ENCODE results near the gene PLEKHN1. TPM values are rescaled to one million over a fixed set of nuclear protein-coding genes. Genes with fewer than 3 reads are reported as not detected.
"Not testable (repeated sequence)": the region's sequence is repeated elsewhere in the genome, so short reads cannot be mapped to it uniquely, and the experiment has no call there.

Gene PLEKHN1
- total RNA-seq, 4 donors from 2014 or later: 0.21 to 2.4 TPM; not detected in 2

DNA sequence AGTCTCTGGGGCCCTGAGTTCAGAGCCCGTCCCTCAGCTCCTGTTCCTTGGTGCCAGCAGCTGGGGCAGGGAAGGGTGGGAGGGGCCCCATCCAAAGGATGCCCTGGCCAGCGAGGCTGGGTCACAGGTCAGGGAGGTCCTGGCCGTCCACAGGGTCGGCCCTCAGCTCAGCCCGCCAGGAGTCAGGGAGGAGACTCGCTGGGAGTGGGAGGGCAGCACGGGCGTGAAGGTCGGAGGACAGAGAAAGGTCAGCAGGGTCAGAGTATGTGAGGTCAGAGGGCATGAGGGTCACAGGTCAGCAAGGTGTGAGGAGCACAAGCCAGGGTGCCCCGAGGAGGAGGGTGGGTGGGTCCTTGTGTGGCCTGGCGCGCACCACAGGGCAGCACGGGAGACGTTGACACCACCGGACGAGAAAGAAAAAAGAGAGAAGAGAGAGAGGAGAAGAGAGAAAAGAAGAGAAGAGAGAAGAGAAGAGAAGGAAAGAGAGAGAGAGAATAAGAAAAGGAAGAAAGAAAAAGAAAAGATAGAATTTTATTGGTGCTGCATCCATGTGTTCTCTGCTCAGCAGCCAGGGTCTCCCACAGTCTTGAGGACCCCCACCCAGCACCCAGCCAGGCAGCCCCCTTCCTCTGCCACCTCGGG lies 8.5 kb downstream of the PLEKHN1 start:
- H3K27ac ChIP-seq: no peak overlapping the region
- WGBS, 2 donors: 52 to 57% methylated on average over 16 to 17 of the region's 17 CpGs
- TF ChIP-seq, protein P1, sequence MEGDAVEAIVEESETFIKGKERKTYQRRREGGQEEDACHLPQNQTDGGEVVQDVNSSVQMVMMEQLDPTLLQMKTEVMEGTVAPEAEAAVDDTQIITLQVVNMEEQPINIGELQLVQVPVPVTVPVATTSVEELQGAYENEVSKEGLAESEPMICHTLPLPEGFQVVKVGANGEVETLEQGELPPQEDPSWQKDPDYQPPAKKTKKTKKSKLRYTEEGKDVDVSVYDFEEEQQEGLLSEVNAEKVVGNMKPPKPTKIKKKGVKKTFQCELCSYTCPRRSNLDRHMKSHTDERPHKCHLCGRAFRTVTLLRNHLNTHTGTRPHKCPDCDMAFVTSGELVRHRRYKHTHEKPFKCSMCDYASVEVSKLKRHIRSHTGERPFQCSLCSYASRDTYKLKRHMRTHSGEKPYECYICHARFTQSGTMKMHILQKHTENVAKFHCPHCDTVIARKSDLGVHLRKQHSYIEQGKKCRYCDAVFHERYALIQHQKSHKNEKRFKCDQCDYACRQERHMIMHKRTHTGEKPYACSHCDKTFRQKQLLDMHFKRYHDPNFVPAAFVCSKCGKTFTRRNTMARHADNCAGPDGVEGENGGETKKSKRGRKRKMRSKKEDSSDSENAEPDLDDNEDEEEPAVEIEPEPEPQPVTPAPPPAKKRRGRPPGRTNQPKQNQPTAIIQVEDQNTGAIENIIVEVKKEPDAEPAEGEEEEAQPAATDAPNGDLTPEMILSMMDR (IDR thresholded peaks at IDR 0.05): no peak
- TF ChIP-seq POLR2A (IDR thresholded peaks at IDR 0.05) (no peak), EP300 (IDR thresholded peaks at IDR 0.05) (no peak)
- no peaks in the 10 kb centered on the region for H3K9me3 ChIP-seq
- H3K4me3 ChIP-seq: no peak overlapping the region
- no peak for DNase-seq (ENCODE audit: low spot score in 2 of 2)
- H3K4me1 ChIP-seq: peaks cover 0 to 8% (median 0%) of the 10 kb centered on the region in 4 donors
- H3K27me3 ChIP-seq: peaks cover 2 to 66% of the 10 kb centered on the region in 2 donors
- no peaks in the 10 kb centered on the region for H3K36me3 ChIP-seq

DNA sequence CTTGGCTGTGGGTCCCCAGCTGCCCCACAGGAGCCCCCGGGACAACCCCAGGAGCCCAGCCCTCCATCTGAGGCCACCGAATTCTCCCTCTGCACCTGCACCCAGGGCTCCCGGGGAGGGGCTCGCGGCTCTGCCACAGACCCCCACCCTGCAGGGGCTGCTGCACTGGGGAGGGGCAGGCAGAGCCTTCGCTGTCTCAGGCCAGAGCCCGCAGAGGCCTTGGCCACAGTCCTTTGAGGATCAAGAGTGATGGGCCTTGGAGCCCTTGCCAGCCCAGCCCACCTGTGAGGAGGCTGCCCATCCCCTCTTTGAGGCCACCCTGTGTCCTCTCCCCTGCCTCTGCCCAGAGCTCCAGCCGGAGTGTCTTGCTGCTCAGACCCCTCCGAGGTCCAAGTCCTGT lies 9.1 kb downstream of the PLEKHN1 start:
- no peaks in the 10 kb centered on the region for H3K9me3 ChIP-seq
- H3K36me3 ChIP-seq: no peaks in the 10 kb centered on the region
- peaks cover 2 to 61% of the 10 kb centered on the region in 2 donors for H3K27me3 ChIP-seq
- H3K4me1 ChIP-seq: peaks cover 0 to 8% (median 0%) of the 10 kb centered on the region in 4 donors
- WGBS, 2 donors: 50 to 72% methylated on average over 4 to 6 of the region's 9 CpGs
- no peak overlapping the region for H3K4me3 ChIP-seq
- no peak for DNase-seq (ENCODE audit: low spot score in 2 of 2)
- H3K27ac ChIP-seq: no peak overlapping the region
- TF ChIP-seq POLR2A (IDR thresholded peaks at IDR 0.05) (no peak), EP300 (IDR thresholded peaks at IDR 0.05) (no peak)
- TF ChIP-seq, protein P1 (IDR thresholded peaks at IDR 0.05): no peak

DNA sequence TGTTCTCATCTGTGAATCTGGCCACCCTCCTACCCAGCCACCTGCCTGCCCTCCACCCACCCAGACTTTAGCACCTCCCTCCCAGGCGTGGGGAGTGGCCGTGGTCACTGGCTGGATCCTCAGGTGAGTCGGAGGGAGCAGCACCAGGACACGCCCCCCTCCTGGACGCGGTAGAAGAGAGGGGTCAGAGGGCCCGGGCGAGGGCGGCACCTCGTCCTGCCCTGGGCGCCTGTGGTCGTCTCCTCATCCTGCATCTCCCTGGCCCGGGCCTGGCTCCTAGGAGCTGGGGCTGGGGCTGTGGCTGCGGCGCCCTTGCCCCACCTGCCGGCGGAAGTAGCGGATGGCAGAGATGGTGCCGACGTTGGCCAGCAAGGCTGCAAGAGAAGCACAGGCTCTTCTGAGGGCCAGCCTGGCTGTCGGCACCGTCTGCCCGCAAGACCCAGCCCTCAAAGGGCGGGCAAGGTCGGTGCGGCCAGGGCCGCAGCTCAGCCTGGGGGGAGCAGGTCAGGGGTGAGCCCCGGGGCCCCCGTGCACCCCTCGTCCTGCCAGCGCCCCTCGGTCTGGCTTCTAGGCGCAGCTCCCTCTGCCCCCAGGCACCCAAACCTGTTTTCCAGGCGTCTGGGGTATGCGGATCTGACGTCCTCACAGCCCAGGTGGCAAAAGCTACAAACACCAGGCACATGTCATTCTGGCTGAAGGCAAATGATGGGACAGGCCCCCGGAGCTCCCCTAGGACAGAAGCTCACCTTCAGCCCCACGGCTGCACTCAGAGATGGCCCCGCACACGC lies 9.8 kb downstream of the PLEKHN1 start:
- H3K27ac ChIP-seq: no peak overlapping the region

DNA sequence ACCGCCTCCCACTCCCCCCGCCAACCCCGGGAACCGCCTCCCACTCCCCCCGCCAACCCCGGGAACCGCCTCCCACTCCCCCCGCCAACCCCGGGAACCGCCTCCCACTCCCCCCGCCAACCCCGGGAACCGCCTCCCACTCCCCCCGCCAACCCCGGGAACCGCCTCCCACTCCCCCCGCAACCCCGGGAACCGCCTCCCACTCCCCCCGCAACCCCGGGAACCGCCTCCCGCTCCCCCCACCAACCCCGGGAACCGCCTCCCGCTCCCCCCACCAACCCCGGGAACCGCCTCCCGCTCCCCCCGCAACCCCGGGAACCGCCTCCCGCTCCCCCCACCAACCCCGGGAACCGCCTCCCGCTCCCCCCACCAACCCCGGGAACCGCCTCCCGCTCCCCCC lies 10.5 kb downstream of the PLEKHN1 start:
- not testable (repeated sequence) for DNase-seq (ENCODE audit: low spot score in 2 of 2); H3K9me3 ChIP-seq; H3K36me3 ChIP-seq; H3K4me1 ChIP-seq; H3K4me3 ChIP-seq; H3K27ac ChIP-seq
- WGBS, 2 donors: no CpG with 5 or more reads among the region's 39 CpGs
- H3K27me3 ChIP-seq: peaks cover 0 to 47% of the 10 kb centered on the region in 2 donors

More for the DNA sequence above, 9.8 kb downstream of the PLEKHN1 start:
- no peak for TF ChIP-seq POLR2A (IDR thresholded peaks at IDR 0.05)
- no peak for TF ChIP-seq EP300 (IDR thresholded peaks at IDR 0.05)
- TF ChIP-seq, protein P1 (IDR thresholded peaks at IDR 0.05): peak; percentile 37 to 61 (median 53)
- peak overlapping the region in 1 of 4 donors; percentile 19 for H3K4me3 ChIP-seq
- no peak for DNase-seq (ENCODE audit: low spot score in 2 of 2)
- peaks cover 0 to 54% of the 10 kb centered on the region in 2 donors for H3K27me3 ChIP-seq
- 0 to 12% methylated on average over 4 to 32 of the region's 40 CpGs for WGBS, 2 donors
- peaks cover 0 to 8% (median 0%) of the 10 kb centered on the region in 4 donors for H3K4me1 ChIP-seq
- no peaks in the 10 kb centered on the region for H3K9me3 ChIP-seq
- H3K36me3 ChIP-seq: no peaks in the 10 kb centered on the region

DNA sequence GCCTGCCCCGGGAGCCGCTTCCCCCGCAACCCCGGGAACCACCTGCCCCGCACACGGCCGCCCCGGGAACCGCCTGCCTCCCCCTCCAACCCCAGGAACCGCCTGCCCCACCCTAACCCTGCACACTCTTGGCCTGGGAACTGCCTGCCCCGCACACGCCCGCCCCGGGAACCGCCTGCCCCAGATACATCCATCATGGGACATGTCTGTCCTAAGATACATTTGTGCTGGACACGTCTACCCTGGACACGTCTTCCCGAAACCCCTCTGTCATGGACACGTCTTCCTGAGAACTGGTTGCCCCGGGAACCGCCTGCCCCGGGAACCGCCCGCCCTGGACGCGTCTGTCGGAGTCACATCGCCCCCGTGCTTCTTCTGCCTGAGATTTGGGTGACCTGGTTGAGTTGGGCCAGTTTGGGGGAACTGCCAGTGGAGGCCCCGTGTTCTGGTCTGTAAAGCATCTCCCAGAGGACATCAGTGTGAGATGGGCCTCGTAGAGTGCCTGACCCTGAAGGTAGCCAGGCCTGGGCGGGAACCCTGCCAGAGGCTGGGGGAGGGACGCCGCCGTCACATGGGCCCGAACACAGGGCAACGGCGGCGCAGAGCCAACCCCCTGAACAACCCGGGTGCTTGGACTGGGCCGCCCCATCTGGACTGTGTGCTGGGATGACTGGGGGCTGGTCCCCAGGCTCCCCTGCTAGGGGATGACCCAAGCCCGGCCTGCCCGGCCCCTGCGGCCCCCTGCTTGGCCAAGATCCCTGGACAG lies 12.0 kb downstream of the PLEKHN1 start:
- TF ChIP-seq EP300 (IDR thresholded peaks at IDR 0.05): no peak
- TF ChIP-seq POLR2A (IDR thresholded peaks at IDR 0.05): no peak
- TF ChIP-seq, protein P1 (IDR thresholded peaks at IDR 0.05): no peak
- 85 to 92% methylated on average over 32 to 33 of the region's 44 CpGs for WGBS, 2 donors
- Histone ChIP-seq H3K9me3 (no peaks in the 10 kb centered on the region), H3K4me3 (no peak overlapping the region), H3K4me1 (peaks cover 0 to 8% (median 0%) of the 10 kb centered on the region in 4 donors), H3K27me3 (peaks cover 0 to 45% of the 10 kb centered on the region in 2 donors), H3K27ac (no peak overlapping the region), H3K36me3 (no peaks in the 10 kb centered on the region)
- no peak for DNase-seq (ENCODE audit: low spot score in 2 of 2)

Measured in tibial nerve (tissue), 4 donors.